ENCODE data around the gene FSD2.
"Not testable (repeated sequence)": the region's sequence is repeated elsewhere in the genome, so short reads cannot be mapped to it uniquely, and the experiment has no call there.

Gene FSD2

DNA sequence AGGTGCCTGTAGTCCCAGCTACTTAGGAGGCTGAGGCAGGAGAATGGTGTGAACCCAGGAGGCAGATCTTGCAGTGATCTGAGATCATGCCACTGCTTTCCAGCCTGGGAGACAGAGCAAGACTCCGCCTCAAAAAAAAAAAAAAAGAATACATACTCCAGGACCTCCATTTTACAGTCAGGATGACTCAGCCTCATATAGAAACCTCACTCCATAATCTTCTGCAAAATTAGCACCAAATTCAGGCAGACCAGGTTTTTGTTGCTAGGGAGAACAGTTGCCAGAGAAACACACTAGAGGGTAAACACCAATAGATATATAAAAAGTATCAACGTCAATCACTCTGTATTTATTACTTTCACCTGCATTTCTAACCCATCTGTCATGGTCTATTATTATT is 67.9 kb downstream of the FSD2 start:
- DNase-seq (ENCODE audit: low read depth) = no peak

DNA sequence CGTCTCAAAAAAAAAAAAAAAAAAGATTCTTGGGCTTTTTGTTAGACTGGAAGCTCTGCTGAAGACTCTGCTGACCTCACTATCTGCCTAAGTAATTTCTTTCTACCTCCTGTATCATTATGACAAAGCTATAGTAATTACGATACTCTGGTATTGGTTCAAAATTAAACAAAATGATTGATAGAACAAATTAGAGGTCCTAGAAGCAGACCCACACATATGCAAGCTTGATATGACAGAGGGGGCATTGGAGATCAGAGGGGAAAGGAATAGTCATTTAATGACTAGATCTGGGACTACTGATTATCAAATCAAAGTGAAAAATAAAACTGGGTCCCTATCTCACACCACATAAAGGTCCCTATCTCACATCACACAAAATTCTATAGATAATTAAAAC is 74.3 kb downstream of the FSD2 start:
- DNase-seq (ENCODE audit: low read depth) = no peak

DNA sequence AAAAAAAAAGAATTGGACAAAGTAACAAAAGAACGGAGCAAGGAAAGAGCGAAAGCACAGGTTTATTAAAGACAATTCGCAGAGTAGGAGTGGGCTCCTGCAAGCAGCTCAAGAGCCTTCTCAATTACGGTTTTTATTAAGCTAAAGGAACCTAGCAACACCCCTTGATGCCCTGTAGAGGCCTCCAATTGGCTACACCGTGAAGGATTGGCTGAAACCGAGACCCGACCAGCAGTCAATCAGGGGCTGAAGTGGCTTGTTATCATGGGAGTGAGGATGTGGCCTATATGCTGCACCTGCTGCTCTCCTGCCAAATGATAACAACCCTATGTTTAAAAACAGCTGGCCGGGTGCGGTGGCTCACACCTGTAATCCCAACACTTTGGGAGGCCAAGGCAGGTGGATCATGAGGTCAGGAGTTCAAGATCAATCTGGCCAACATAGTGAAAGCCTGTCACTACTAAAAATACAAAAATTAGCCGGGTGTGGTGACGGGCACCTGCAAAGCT is 75.8 kb downstream of the FSD2 start:
- DNase-seq (ENCODE audit: low read depth) = no peak

DNA sequence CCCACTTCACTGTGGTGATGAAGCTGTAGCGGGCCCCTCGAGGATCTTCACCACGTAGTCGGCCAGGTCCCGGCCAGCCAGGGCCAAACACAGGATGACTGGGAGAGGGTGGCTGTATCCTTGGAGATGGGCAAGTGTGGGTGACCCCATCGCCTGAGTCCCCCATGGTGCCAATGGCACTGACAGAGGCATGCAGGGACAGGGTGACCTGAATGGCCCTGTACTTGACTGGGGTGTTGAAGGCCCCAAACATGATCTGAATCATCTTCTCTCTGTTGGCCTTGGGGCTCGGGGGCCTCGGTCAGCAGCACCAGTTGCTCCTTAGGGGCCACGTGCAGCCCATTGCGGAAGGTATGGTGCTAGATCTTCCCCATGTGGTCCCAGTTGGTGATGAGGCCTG is 79.1 kb downstream of the FSD2 start:
- no peak for DNase-seq (ENCODE audit: low read depth)

DNA sequence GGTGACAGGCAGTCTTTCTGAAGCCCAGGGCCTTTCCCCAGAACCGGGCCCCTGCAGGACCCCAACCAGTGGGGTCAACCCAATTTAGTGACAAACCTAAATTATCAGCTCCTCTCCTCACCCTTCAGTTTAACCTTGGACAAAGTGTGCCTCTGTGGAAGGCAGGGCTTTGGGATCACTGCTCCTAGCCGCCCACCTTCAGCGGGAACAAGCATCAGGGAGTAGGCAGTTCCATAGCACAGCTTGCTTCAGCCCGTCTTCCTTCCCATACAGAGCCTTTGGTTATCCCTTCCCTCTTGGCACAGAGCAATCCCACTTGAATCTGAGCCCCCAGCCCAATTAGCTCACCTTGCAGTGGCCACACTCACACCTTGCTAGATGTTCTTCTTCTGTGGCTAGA is 90.9 kb downstream of the FSD2 start:
- DNase-seq (ENCODE audit: low read depth) = no peak

DNA sequence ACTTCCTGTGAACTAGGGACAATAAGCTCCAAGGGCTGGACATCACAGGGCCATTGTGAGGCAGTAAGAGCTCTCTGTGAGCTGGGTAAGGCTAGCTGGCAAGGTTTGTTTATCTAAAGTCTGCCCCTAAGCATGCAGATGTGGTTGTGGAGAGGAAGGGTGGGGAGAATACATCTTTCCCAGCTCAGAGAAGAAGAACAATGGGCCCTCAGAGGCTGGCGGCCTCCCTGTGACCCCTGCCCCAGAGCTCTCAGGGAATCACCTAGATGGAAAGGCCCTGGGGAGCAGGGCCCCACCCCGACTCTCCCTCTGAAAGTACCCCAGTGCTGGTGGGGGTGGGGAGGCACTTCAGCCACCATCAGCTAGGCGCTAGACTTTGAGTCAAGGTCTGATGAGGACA is 91.9 kb downstream of the FSD2 start:
- DNase-seq (ENCODE audit: low read depth) = no peak

DNA sequence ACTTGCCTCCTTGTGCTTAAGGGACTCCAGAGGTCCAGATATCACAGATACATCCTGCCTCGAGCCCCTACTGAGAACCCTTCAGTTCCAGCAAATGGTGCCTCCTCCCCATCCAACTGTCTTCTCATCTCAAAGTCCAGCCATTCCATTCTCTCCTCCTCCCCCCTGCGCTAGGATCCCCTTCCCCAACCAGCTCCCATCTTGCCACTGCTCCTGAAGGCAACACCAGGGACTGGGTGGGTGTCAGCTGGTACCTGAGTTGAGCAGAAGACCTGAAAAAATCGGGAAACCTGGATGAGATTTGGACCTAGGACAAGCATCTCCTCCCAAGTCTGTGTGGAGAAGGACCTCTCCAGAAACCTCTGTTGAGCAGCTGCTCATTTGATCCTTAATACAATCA is 93.8 kb downstream of the FSD2 start:
- no peak for DNase-seq (ENCODE audit: low read depth)

DNA sequence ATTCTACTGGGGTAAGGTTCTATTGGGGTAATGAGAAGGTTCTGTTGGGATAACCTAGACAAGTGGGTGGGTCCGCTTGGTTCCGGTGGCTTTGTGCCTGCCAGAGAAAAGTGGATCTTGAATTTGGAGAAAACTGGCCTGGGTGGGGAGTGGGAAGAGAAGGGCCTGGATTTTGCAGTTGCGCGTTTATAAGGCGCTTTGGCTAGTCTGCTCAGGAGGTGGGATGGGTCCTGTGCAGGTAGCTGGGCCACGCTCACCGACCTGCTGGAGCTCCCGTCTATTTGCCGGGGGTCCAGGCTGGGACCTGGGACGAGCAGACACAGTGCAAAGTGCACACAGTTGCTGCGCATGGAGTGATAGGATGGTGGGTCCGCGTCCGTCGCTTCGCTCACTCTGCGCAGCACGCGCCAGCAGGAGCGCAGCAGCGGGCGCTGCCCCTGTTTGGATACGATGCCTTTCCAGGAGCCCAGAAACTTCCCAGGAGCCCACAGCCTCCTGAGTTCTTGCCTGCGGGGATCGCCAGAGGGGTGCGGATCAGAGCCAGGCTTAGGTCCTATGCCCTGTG is 94.9 kb downstream of the FSD2 start:
- DNase-seq (ENCODE audit: low read depth) = no peak

- no peak for DNase-seq (ENCODE audit: low read depth)
These were observed 95.7 kb downstream of the FSD2 start for GRCh38 chr15:82710208-82710555.

- peak; percentile 32 for DNase-seq (ENCODE audit: low read depth)
These were observed 96.3 kb downstream of the FSD2 start, which contains the start of gene AP3B2 for GRCh38 chr15:82709421-82710207. AP3B2 (minus strand) TSS chr15:82709875; CDS start chr15:82709706, 169 bp downstream.

- no peak for DNase-seq (ENCODE audit: low read depth)
These were observed 96.8 kb downstream of the FSD2 start for GRCh38 chr15:82709081-82709420.

DNA sequence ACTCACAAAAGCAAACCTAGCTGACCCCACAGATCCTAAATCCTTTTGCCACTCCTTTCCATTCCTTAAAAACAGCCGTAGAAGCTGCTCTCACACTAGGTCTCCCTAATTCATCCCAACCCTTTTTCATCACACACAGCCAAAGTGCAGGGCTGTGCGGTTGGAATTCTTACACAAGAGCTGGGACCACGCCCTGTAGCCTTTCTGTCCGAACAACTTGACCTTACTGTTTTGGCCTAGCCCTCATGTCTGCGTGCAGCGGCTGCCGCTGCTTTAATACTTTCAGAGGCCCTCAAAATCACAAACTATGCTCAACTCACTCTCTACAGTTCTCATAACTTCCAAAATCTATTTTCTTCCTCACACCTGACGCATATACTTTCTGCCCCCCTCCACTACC is 100.0 kb downstream of the FSD2 start:
- DNase-seq (ENCODE audit: low read depth) = not testable (repeated sequence)

All from stimulated activated CD8-positive, alpha-beta memory T cell treated with anti-CD3 and anti-CD28 coated beads, Interleukin-15, amount 100 ng/mL, for 1 hour (primary cell).